Measurements from ENCODE around the gene ADGRG6. TPM values are rescaled to one million over a fixed set of nuclear protein-coding genes. Genes with fewer than 3 reads are reported as not detected.

ADGRG6 gene
- polyA plus RNA-seq, 1 of the 3 experiments (the other 2 are of a cell fraction): 61.5 TPM

DNA sequence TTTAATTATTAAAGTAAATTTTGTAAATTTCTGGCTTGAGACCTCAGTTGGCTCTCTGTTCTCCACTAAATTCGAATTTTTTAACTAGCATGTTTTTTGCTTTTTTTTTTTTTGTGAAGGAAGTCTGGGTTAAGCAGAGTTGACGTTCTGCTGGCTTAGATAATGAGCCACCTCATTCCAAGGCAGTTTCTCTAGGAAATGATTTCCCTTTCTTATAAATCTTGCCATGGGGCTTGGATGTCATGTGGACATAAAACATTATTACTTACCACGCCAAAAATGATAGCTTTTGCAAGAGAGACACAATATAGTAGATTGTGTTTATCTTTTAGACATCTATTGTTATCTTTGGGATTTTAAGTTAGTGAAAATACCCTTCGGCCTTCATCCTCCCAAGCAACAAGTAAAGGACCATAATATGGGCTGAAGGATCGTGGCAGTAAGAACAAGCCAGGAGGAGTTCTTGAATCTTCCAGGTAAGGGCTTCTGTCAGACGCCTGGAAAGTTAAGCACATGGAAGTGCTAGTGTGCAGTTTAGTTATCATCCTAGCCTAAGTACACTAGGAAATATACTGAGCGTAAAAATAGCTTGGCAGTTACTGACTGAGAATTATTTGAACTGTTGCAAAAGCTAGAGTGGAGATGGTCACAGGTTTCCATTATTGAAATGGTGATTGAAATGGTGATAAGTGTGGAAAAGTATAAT is 30.7 kb downstream of the ADGRG6 start:
- 32% methylated on average over 7 of the region's 7 CpGs for WGBS (ENCODE audit: low lambda C conversion rate)

More for the DNA sequence above, 30.7 kb downstream of the ADGRG6 start:
- no peaks in the 10 kb centered on the region for H3K9me2 ChIP-seq
- ChIA-PET POLR2A (no interaction called here), CTCF (interaction anchor here (0.6 kb wide), 1 partner anchor 778 kb away, joined by 3 read pairs; no protein-coding TSS in a partner anchor)
- H4K20me1 ChIP-seq (ENCODE audit: insufficient read depth): no peaks in the 10 kb centered on the region
- peaks cover 80% of the 10 kb centered on the region for H3K79me2 ChIP-seq (ENCODE audit: insufficient read depth)
- peak overlapping the region; percentile 74; the same call in 1 of the 2 replicates for H3K9ac ChIP-seq
- peak overlapping the region; percentile 41; the same call in 1 of the 2 replicates for H3K4me2 ChIP-seq
- H3K9me3 ChIP-seq: no peaks in the 10 kb centered on the region
- peaks cover 0 to 3% of the 10 kb centered on the region in 2 experiments for H3K36me3 ChIP-seq (replicated peaks in 1 of 2; ENCODE audit: control insufficient read depth in 1 of 2, insufficient read depth in 2 of 2, low read length in 1 of 2)
- peaks cover 45% of the 10 kb centered on the region for H3F3A ChIP-seq (replicated peaks; ENCODE audit: insufficient read depth)
- no peak overlapping the region for H3K4me3 ChIP-seq (ENCODE audit: low read depth in 2 of 2, low read length in 1 of 2)
- peak overlapping the region; percentile 88 to 93 for H3K27ac ChIP-seq (ENCODE audit: low read depth in 2 of 2, low read length in 1 of 2)
- DNase-seq: no peak
- H3K4me1 ChIP-seq (ENCODE audit: control insufficient read depth in 1 of 2, insufficient read depth in 2 of 2, low read depth in 1 of 2, low read length in 1 of 2): peaks cover 0 to 4% of the 10 kb centered on the region in 2 experiments; a peak in 2 of 4 replicates
- no peaks in the 10 kb centered on the region for H3K27me3 ChIP-seq (ENCODE audit: insufficient read depth)
- no peak overlapping the region for H2AFZ ChIP-seq (ENCODE audit: low read depth)
- TF ChIP-seq MEF2A (IDR thresholded peaks at IDR 0.05; ENCODE audit: borderline replicate concordance, low read depth) (no peak), NFIC (IDR thresholded peaks at IDR 0.05; ENCODE audit: borderline replicate concordance) (peak; percentile 24; the same call in 1 of the 2 replicates), ELF1 (IDR thresholded peaks at IDR 0.05) (no peak), TEAD4 (IDR thresholded peaks at IDR 0.05; ENCODE audit: borderline replicate concordance, insufficient read depth) (no peak), SIN3A (IDR thresholded peaks at IDR 0.05; ENCODE audit: borderline replicate concordance, low read depth, low read length) (no peak), EZH2phosphoT487 (IDR thresholded peaks at IDR 0.05; ENCODE audit: borderline replicate concordance, low read depth) (no peak), MXI1 (IDR thresholded peaks at IDR 0.05; ENCODE audit: low read depth, low read length) (no peak), POLR2AphosphoS5 (IDR thresholded peaks at IDR 0.05; ENCODE audit: low read depth, low read length) (0 out of 2 replicates have a peak, but pooled peaks have one; percentile 36), FOSL2 (IDR thresholded peaks at IDR 0.05; ENCODE audit: borderline replicate concordance, low read depth) (0 out of 2 replicates have a peak, but pooled peaks have one; percentile 16), TCF12 (IDR thresholded peaks at IDR 0.05) (peak; percentile 62), CHD2 (IDR thresholded peaks at IDR 0.05; ENCODE audit: low read length, partially characterized antibody) (no peak), EP300 (IDR thresholded peaks at IDR 0.05; ENCODE audit: borderline replicate concordance in 1 of 2, low read depth in 1 of 2, low read length in 1 of 2) (peak; percentile 46 to 63; a peak in 2 of 4 replicates), JUND (IDR thresholded peaks at IDR 0.05) (peak; percentile 38; the same call in 1 of the 2 replicates), RXRA (IDR thresholded peaks at IDR 0.05; ENCODE audit: borderline replicate concordance, low read depth) (0 out of 2 replicates have a peak, but pooled peaks have one; percentile 8)
- TF ChIP-seq, protein P1, sequence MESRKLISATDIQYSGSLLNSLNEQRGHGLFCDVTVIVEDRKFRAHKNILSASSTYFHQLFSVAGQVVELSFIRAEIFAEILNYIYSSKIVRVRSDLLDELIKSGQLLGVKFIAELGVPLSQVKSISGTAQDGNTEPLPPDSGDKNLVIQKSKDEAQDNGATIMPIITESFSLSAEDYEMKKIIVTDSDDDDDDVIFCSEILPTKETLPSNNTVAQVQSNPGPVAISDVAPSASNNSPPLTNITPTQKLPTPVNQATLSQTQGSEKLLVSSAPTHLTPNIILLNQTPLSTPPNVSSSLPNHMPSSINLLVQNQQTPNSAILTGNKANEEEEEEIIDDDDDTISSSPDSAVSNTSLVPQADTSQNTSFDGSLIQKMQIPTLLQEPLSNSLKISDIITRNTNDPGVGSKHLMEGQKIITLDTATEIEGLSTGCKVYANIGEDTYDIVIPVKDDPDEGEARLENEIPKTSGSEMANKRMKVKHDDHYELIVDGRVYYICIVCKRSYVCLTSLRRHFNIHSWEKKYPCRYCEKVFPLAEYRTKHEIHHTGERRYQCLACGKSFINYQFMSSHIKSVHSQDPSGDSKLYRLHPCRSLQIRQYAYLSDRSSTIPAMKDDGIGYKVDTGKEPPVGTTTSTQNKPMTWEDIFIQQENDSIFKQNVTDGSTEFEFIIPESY (IDR thresholded peaks at IDR 0.05; ENCODE audit: borderline replicate concordance, low read depth): no peak
- TF ChIP-seq, protein P2, sequence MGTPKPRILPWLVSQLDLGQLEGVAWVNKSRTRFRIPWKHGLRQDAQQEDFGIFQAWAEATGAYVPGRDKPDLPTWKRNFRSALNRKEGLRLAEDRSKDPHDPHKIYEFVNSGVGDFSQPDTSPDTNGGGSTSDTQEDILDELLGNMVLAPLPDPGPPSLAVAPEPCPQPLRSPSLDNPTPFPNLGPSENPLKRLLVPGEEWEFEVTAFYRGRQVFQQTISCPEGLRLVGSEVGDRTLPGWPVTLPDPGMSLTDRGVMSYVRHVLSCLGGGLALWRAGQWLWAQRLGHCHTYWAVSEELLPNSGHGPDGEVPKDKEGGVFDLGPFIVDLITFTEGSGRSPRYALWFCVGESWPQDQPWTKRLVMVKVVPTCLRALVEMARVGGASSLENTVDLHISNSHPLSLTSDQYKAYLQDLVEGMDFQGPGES (IDR thresholded peaks at IDR 0.05; ENCODE audit: low read depth, low read length): no peak
- TF ChIP-seq, protein P3, sequence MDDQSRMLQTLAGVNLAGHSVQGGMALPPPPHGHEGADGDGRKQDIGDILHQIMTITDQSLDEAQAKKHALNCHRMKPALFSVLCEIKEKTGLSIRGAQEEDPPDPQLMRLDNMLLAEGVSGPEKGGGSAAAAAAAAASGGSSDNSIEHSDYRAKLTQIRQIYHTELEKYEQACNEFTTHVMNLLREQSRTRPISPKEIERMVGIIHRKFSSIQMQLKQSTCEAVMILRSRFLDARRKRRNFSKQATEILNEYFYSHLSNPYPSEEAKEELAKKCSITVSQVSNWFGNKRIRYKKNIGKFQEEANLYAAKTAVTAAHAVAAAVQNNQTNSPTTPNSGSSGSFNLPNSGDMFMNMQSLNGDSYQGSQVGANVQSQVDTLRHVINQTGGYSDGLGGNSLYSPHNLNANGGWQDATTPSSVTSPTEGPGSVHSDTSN (IDR thresholded peaks at IDR 0.05): peak; percentile 90
- TF ChIP-seq, protein P4, sequence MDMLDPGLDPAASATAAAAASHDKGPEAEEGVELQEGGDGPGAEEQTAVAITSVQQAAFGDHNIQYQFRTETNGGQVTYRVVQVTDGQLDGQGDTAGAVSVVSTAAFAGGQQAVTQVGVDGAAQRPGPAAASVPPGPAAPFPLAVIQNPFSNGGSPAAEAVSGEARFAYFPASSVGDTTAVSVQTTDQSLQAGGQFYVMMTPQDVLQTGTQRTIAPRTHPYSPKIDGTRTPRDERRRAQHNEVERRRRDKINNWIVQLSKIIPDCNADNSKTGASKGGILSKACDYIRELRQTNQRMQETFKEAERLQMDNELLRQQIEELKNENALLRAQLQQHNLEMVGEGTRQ (IDR thresholded peaks at IDR 0.05; ENCODE audit: borderline replicate concordance, low read depth, low read length): no peak
- TF ChIP-seq, protein P5, sequence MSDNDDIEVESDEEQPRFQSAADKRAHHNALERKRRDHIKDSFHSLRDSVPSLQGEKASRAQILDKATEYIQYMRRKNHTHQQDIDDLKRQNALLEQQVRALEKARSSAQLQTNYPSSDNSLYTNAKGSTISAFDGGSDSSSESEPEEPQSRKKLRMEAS (IDR thresholded peaks at IDR 0.05; ENCODE audit: low read depth): no peak
